CD4-positive, alpha-beta T cell treated with Interleukin-6 for 4 hours (primary cell): ENCODE data around the gene GSG1L.

Experiments
- DNase-seq: peaks from one replicate; pipeline ENCODE4 v3.0.0-alpha.2; 2020; ENCODE audit warnings: mixed read lengths

The GSG1L gene

GRCh38 chr16:27932542-27933135 is 130.9 kb downstream of the GSG1L start:
- DNase-seq: no peak

GRCh38 chr16:27929818-27930217 is 133.7 kb downstream of the GSG1L start:
- no peak for DNase-seq

DNA sequence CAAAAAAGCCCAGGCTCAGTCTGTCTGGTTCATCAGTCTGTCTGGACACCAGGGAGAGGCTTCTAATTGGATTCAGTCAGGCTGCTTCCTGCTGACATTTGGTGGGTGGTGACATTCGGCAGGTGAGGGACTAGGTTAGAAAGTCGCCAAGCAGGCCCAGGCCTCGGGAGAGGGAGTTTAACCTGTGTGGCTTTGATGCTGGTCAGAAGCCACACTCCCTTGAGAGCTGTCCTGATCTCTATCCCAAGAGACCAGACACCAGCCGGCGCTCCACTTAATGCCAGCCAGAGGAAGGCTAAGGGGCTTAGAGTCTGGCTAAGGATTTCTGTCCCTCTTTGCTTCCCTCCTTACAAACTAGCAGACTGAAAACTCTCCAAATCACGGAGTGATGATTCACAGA is 135.0 kb downstream of the GSG1L start:
- no peak for DNase-seq

GRCh38 chr16:27927266-27927901 is 136.1 kb downstream of the GSG1L start:
- no peak for DNase-seq

DNA sequence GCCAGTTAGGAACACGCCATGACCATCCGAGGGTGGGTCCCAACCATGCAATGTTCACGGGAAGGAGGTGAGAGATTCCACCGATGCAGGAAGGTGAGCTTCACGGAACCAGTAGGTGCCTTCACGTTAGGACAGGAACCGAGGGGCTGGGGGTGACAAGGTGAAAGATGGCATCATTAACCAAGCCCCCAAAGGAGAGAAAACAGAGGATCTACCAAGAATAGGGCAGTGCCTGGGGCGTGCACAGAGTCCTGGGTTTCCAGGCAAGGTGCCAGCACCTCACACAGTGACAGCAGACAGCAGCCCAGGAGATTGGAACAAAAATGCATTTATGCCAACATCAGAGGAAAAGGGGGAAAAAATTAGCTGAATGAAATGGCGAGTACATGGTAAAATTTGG is 137.9 kb downstream of the GSG1L start:
- DNase-seq: no peak

- DNase-seq: no peak
Measured at GRCh38 chr16:27924411-27925118, 138.9 kb downstream of the GSG1L start.

GRCh38 chr16:27923751-27924150 is 139.8 kb downstream of the GSG1L start:
- DNase-seq: no peak

- no peak for DNase-seq
Measured at GRCh38 chr16:27922433-27922832, 141.1 kb downstream of the GSG1L start.

- DNase-seq: no peak
Measured at GRCh38 chr16:27921134-27921533, 142.4 kb downstream of the GSG1L start.

GRCh38 chr16:27920391-27920891 is 143.1 kb downstream of the GSG1L start:
- no peak for DNase-seq

GRCh38 chr16:27918755-27919154 is 144.8 kb downstream of the GSG1L start:
- DNase-seq: no peak

- no peak for DNase-seq
Measured at GRCh38 chr16:27917949-27918348, 145.6 kb downstream of the GSG1L start.

GRCh38 chr16:27911486-27911885 is 152.0 kb downstream of the GSG1L start:
- DNase-seq: no peak

DNA sequence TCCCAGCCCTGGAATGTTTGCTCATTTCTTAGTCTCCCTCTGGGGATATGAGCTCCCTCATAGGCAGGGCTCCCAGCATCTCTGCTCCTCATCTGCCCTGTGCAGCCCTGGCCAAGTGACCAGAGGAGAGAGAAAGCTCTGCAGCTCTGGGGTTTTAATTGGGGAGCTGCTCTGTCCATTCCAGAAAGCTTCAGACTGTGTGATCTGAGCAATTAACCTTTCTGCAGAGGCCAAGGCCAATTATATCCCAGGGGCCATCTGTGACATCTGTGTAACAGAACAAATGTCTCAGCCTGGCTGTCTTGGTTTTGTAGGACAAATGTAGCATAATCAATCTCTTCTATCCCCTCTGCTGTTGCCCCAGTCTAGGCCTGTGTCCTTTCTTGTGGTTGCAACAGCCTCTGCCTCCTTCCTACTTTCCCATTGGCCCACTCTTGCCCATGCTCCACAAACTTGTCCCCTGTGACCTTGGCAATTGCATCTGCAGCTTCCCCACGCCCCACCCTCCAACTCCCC is 156.0 kb downstream of the GSG1L start:
- no peak for DNase-seq

DNA sequence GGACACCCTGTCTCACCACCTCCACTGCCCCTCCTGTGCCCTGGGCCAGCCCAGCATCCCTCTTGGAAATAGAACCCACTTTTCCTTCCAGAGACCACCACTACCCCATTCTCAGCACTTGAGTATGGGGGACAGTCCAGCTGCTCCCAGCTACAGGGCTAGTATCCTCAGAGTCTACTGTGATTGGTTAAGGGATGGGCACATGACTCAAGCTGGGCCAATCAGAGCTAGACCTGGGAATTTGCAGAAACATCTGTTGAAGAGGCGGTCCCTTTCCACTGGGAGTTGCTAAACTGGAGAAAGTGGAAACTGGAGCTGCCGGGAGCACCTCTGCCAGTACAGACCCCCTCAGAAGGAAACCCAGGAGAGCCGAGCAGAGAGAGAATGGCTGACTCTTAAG is 156.6 kb downstream of the GSG1L start:
- no peak for DNase-seq

DNA sequence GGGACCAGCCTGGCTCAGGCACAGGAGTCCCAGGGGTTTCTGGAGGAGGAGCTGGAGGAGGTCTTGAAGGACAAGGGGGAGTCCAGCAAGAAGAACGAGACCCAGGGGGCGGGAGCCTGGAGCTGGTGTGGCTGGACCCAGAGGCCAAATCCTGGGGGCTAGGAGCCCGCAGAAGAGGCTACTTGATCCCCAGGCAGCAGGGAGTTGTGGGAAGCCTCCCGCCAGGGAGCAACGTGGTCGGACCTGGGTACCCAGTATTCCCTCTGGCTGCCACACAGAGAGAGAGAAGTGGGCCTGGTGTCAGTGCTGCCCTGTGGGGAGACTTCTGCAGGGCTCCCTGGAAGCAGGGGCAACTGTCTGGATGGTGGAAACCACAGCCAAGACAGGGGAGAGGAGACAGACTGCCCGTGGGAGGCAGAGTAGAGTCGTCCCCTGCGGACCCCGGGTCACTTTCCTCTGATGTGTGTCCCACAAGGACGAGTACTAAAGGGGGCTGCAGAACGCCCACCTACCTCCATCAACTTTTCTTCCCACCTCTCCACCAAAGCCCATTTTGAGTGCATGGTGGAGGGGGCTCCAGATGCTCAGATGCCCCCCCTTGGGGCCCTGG is 160.4 kb downstream of the GSG1L start:
- DNase-seq: no peak

DNA sequence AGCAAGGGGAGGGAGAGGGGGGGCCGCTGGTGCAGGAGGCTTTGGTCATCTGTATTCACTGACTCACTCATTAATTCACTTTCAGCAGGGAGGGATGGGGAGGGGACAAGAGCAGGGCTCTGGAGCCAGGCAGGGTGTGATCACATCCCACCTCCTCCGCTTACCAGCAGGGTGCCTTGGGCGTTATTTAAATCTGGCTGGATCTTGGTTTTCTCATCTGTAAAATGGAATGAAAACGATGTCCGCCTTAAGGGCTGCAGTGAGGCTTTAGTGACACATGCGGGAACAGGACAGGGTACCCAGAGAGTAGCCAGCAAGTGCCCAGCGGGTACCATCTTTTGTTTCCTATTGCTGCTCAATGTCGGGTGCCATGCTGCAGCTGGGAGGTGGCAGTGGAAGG is 161.0 kb downstream of the GSG1L start:
- DNase-seq: no peak

- no peak for DNase-seq
Measured at GRCh38 chr16:27901956-27902355, 161.6 kb downstream of the GSG1L start.

- no peak for DNase-seq
Measured at GRCh38 chr16:27899736-27900135, 163.8 kb downstream of the GSG1L start.

- DNase-seq: no peak
Measured at GRCh38 chr16:27894386-27894785, 169.1 kb downstream of the GSG1L start.

DNA sequence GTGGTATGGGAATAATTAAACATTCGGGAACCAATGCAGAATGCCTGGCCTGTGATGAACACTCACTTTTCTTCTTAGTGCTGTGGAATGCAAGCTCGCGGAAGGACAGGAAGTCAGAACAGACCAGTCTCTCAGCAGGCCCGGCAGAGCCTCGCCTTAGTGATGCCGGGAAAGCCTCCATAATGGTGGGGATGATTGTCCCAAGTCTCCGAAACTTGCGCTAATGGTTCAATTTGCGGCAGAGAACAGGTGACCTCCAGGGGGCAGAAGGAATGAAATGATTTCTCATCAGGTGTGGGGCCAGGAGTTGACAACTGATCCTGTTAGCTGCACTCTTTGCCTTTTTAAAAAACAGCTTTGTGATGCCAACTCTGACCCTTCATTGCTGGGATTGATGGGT is 170.6 kb downstream of the GSG1L start:
- DNase-seq: no peak

DNA sequence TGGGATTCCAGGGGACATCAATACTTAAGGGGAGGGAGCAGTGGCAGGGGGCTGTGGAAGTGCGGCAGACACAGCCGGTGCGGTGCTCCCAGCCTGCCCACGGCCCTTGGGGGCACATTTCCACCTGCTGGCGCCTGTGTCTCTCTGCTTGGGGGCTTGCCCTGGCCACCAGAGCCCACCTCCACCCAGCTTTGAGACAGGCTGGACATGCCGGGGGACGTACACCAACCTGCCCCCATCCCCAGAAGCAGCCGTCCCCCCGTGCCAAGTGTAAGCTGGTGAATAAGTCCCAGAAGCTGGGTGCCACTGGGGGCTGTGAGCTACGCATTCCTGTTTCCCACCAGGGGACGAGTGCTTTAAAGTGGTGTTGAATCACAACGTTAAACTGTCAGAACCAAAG is 172.6 kb downstream of the GSG1L start:
- no peak for DNase-seq

- no peak for DNase-seq
Measured at GRCh38 chr16:27890006-27890405, 173.5 kb downstream of the GSG1L start.

DNA sequence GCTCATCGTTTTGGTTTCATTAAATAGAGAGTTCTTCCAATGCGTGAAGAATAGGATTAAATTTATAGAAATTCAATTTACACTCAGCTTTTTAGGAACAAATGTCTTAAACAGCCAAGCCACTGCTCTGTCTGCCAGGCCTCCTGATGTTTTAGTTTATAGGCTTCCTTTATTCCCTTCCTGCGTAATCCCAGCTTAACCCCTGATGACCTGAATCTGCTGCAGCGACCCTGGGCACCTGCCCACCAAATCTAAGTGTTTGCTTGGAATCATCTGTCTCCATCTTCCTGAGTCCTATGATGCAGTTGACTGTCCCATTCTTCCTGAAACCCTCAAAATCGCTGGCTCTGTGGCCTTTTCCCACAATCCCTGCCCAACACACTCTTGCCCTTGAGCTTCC is 179.9 kb downstream of the GSG1L start:
- DNase-seq: no peak
